HG03354 (cell line): ENCODE measurements around the gene ARHGAP36.

Experiments used
- ATAC-seq: cut with Tn5 transposase; IDR thresholded peaks from one replicate; pipeline ENCODE4 v1.9.1; 2021; ENCODE audit warnings: mild to moderate bottlenecking; ENCODE audit not compliant: unreplicated experiment, poor library complexity, severe bottlenecking

The ARHGAP36 gene

GRCh38 chrX:131058136-131058868 is at the start of gene ARHGAP36:
ARHGAP36 (plus strand) TSS chrX:131058346; CDS start chrX:131081666, 23,320 bp downstream.
- no peak for ATAC-seq

DNA sequence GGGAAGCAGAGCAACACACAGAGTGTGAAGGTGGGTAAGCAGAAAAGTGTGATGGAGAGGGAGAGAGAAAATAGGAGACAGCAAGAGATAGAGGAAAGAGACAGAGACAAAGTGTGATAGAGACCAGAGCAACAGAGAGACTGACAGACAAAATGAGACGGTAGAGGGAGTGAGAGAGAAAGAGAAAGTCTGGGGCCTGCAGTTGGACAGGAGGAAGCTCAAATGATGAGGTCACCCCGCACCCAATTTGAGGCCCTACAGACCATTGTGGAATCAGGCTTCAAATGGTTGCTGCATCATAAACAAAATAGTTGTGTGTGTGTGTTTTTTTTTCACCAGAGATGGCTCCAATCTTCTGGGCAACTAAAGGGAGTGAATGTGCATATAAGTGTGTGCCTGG is 48.0 kb upstream of the ARHGAP36 start:
- no peak for ATAC-seq

DNA sequence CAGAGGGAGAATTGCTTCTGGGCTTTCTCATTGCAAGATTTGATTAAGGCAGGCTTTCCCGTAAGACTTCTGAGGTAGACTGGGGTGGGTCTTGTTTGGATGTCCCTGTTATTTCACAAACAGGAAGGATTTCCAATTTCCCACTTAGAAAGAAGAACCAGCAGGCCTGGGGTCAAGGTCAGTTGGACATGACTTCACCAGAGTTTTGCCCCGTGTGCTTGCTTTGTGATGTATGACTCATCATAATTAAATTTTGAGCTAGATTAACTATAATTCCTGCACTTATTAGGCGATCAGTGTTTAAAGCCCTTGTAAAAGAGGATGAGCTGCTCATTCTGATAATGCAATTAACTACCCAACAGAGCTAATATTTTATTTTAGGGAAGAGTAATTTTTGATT is 32.8 kb upstream of the ARHGAP36 start:
- ATAC-seq = no peak

GRCh38 chrX:131032354-131033230 is 25.6 kb upstream of the ARHGAP36 start:
- ATAC-seq = no peak

- ATAC-seq = no peak
These were observed 24.1 kb upstream of the ARHGAP36 start for GRCh38 chrX:131034063-131034462.

- ATAC-seq = no peak
These were observed 17.4 kb upstream of the ARHGAP36 start for GRCh38 chrX:131040781-131041180.

DNA sequence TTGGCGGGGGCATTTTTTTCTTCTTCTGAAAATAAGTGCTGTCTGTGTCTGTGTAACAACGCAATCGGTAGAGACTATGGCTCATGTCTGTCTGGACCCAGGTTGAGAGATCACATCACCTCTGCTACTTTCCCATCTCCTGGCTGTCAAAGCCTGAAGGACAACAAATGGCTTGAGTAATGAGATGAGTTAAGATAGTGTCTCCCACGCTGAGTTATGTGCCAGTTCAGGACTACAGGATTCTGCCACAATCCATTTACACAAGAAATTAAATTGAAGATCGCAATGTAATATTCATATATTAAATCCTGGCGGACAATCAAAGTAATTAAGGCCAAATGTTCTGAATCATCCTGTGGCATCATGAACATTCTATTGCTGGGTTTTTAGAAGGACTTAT is 16.5 kb upstream of the ARHGAP36 start:
- ATAC-seq = no peak

GRCh38 chrX:131045726-131046125 is 12.4 kb upstream of the ARHGAP36 start:
- no peak for ATAC-seq

GRCh38 chrX:131046596-131046995 is 11.6 kb upstream of the ARHGAP36 start:
- no peak for ATAC-seq

DNA sequence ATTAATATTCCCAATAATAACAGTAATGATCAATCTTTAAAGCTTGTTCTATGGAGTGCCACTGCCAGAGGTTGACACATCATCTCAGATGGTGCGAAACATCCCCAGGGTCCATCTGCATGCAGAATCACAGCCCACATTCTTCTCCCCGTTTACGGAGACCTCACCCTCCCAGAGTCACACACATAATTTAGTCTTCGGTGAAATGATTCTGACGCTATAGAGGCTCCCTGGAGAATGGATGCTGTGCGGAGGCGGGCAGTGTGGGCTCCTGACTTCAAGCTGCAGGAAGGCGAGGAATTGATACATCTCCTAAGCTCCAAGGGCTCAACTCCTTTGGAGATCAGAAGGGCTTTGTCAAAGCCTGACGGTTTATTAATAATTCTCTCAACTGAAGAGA is 11.0 kb upstream of the ARHGAP36 start:
- no peak for ATAC-seq

GRCh38 chrX:131053076-131053475 is 5.1 kb upstream of the ARHGAP36 start:
- no peak for ATAC-seq

- no peak for ATAC-seq
These were observed 3.2 kb upstream of the ARHGAP36 start for GRCh38 chrX:131054906-131055305.

- no peak for ATAC-seq
These were observed 440 bp upstream of the ARHGAP36 start for GRCh38 chrX:131057706-131058105.

DNA sequence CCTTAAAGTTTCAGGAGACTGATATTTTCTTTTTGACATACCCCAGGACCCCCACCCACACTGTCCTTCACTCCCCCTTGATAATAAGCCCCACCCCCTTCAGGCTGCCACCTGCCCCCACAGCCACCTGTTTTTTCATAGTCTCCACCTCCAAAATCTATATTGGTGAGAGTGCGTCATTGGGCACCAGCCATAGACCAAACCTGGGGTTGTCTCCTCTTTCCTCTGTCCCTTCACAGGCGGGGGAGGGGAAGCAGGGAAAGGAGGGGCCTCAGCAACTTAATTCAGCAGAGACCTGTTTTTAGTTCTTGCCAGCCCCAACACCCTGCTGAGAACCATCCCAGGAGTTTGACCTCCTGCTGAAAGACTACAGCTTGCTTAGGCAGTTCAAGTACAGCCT is 1.1 kb downstream of the ARHGAP36 start:
- ATAC-seq = no peak

- ATAC-seq = no peak
These were observed 2.0 kb downstream of the ARHGAP36 start for GRCh38 chrX:131060147-131060546.

- no peak for ATAC-seq
These were observed 3.2 kb downstream of the ARHGAP36 start for GRCh38 chrX:131061306-131061705.

DNA sequence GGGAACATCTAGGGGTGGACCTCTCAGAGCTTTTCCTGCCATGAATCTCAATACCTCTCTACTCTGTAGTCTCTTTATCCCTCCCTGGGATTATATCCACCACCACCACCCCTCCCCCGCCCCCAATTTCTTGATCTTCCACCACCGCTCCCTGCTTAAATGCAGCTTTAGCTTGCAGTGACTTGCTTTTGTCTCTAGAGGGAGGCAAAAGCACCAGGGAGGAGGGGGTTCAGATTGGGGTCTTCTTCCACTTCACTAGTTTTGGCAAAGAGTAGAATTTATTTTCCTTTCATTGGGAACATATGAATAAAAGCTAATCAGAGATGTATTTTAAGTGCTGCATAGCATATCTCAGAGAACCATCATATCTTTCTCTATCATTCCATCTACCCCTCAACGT is 5.5 kb downstream of the ARHGAP36 start:
- no peak for ATAC-seq

GRCh38 chrX:131066237-131066636 is 8.1 kb downstream of the ARHGAP36 start:
- no peak for ATAC-seq

GRCh38 chrX:131067216-131067615 is 9.1 kb downstream of the ARHGAP36 start:
- ATAC-seq = no peak

- ATAC-seq = no peak
These were observed 9.9 kb downstream of the ARHGAP36 start for GRCh38 chrX:131067846-131068745.
